Endothelial cell of umbilical vein (primary cell): Measurements from ENCODE around the gene KRT79. TPM values are rescaled to one million over a fixed set of nuclear protein-coding genes. Genes with fewer than 3 reads are reported as not detected.

Source experiments
- BruUV-seq: library from RNA; stranded (reverse); fragments of 400-500 nt; replicated peaks from 2 replicates; lab custom pipeline; 2021; lab: Mats Ljungman, UMichigan
- CTCF ChIA-PET: fragments of 300-600, 350-600 bp; sonication (Branson Sonifier 250); formaldehyde crosslinking; loops from one replicate; lab custom pipeline; 2021; ENCODE audit warnings: antibody characterized with exemption, inconsistent platforms; lab: Charles Lee
- POLR2A ChIA-PET: fragments of 300-600, 350-600 bp; sonication (Branson Sonifier 250); formaldehyde crosslinking; loops from one replicate; lab custom pipeline; 2021; ENCODE audit warnings: antibody characterized with exemption, inconsistent platforms; lab: Charles Lee
- DNase-seq: peaks from one replicate; pipeline ENCODE4 v3.0.0-alpha.2; 2011; ENCODE audit warnings: low read depth, low spot score
- FAIRE-seq: peaks from 2 replicates; lab custom pipeline; 2011; peaks lifted over from hg19 to GRCh38; lab: Jason Lieb, UNC
- H2AFZ ChIP-seq: 2 replicates; pipeline ENCODE4 v1.6.0; 2012; ENCODE audit warnings: low read depth, low read length, control low read depth, inconsistent platforms
- H3K27ac ChIP-seq: 2 replicates; pipeline ENCODE4 v1.5.1; 2011; ENCODE audit warnings: low read depth, mild to moderate bottlenecking, control low read depth, low read length, moderate library complexity; ENCODE audit not compliant: insufficient read depth
- H3K27me3 ChIP-seq, 2 experiments: 2 replicates each; pipeline versions ENCODE4 v1.6.0 to v1.6.1; 2011; ENCODE audit warnings: low read length in 2 of 2, mixed read lengths in 1 of 2; ENCODE audit not compliant: control insufficient read depth in 2 of 2, insufficient read depth in 2 of 2
- H3K36me3 ChIP-seq, 2 experiments: 2 replicates in 1 of 2; 3 replicates in 1 of 2; pipeline ENCODE4 v1.5.1; 2011; ENCODE audit warnings: low read length in 2 of 2, mild to moderate bottlenecking in 1 of 2, moderate library complexity in 1 of 2; ENCODE audit not compliant: control insufficient read depth in 2 of 2, insufficient read depth in 2 of 2; ENCODE audit errors: extremely low read depth in 1 of 2
- H3K4me1 ChIP-seq: 3 replicates; pipeline ENCODE4 v1.5.1; 2011; ENCODE audit warnings: mild to moderate bottlenecking, low read length; ENCODE audit not compliant: control insufficient read depth, insufficient read depth; ENCODE audit errors: extremely low read depth
- H3K4me2 ChIP-seq: 2 replicates; pipeline ENCODE4 v1.6.1; 2011; ENCODE audit warnings: low read length, control low read depth, mixed read lengths; ENCODE audit not compliant: insufficient read depth
- H3K4me3 ChIP-seq, 3 experiments: fragments of 200-600 bp in 1 of 3; sonication (generic), shearing (Covaris generic) in 1 of 3; replicated peaks in 1 of 3; 2 replicates each; pipeline ENCODE4 v1.5.1; 2011 to 2016; ENCODE audit warnings: control low read depth in 3 of 3, low read length in 3 of 3, mild to moderate bottlenecking in 2 of 3, inconsistent platforms in 1 of 3, low read depth in 1 of 3, moderate library complexity in 1 of 3; ENCODE audit not compliant: insufficient read depth in 1 of 3
- H3K79me2 ChIP-seq: 2 replicates; pipeline ENCODE4 v1.6.0; 2012; ENCODE audit warnings: low read length, inconsistent platforms; ENCODE audit not compliant: control insufficient read depth, insufficient read depth
- H3K9ac ChIP-seq: replicated peaks from 2 replicates; pipeline ENCODE3; 2011; ENCODE audit warnings: low read length, control low read depth; ENCODE audit not compliant: insufficient read depth; ENCODE audit errors: extremely low read depth
- H3K9me1 ChIP-seq: replicated peaks from 3 replicates; pipeline ENCODE4 v1.6.0; 2011; ENCODE audit warnings: mild to moderate bottlenecking, low read length; ENCODE audit not compliant: control insufficient read depth, insufficient read depth; ENCODE audit errors: extremely low read depth
- H3K9me3 ChIP-seq: replicated peaks from 2 replicates; pipeline ENCODE4 v1.5.1; 2012; ENCODE audit warnings: low read length, inconsistent platforms; ENCODE audit not compliant: control insufficient read depth, insufficient read depth
- H4K20me1 ChIP-seq: replicated peaks from 2 replicates; pipeline ENCODE3; 2011; ENCODE audit warnings: mild to moderate bottlenecking, low read length; ENCODE audit not compliant: control insufficient read depth, insufficient read depth; ENCODE audit errors: extremely low read depth
- CTCF ChIP-seq, 2 donors: IDR thresholded peaks; 1 replicate in 1 of 2; 2 replicates in 1 of 2; pipeline ENCODE4 v1.5.1; 2011; ENCODE audit warnings: low read length in 2 of 2, mild to moderate bottlenecking in 2 of 2, moderate library complexity in 2 of 2, control low read depth in 1 of 2, inconsistent platforms in 1 of 2, low read depth in 1 of 2; ENCODE audit not compliant: insufficient read depth in 1 of 2; ENCODE audit errors: extremely low read depth in 1 of 2
- EZH2 ChIP-seq: IDR thresholded peaks from 2 replicates; pipeline ENCODE4 v1.6.1; 2012; ENCODE audit warnings: borderline replicate concordance, low read depth, mild to moderate bottlenecking, moderate library complexity, low read length, inconsistent platforms; ENCODE audit not compliant: severe bottlenecking
- FOS ChIP-seq: IDR thresholded peaks from 2 replicates; pipeline ENCODE4 v1.6.1; 2011; ENCODE audit warnings: mild to moderate bottlenecking, low read length, moderate library complexity, borderline replicate concordance; ENCODE audit not compliant: insufficient read depth
- GATA2 ChIP-seq: IDR thresholded peaks from 2 replicates; pipeline ENCODE4 v1.7.0; 2011; ENCODE audit warnings: low read depth, mild to moderate bottlenecking, moderate library complexity, mixed read lengths, low read length; ENCODE audit not compliant: insufficient read length, insufficient read depth
- JUN ChIP-seq: IDR thresholded peaks from 2 replicates; pipeline ENCODE4 v1.6.1; 2011; ENCODE audit warnings: borderline replicate concordance, low read depth; ENCODE audit not compliant: insufficient read length, insufficient read depth
- MYC ChIP-seq: IDR thresholded peaks from one replicate; pipeline ENCODE4 v1.6.1; 2011; ENCODE audit warnings: mild to moderate bottlenecking, low read depth, low read length
- POLR2A ChIP-seq: IDR thresholded peaks from 2 replicates; pipeline ENCODE4 v1.6.1; 2012; ENCODE audit warnings: low read depth, mild to moderate bottlenecking, control low read depth, low read length
- POLR2AphosphoS5 ChIP-seq: IDR thresholded peaks from 2 replicates; pipeline ENCODE4 v1.6.1; 2012; ENCODE audit warnings: low read depth, mild to moderate bottlenecking, control low read depth, low read length, moderate library complexity; ENCODE audit not compliant: insufficient read depth
- dilution Hi-C: fragments of 300-500 bp; cut with MboI; formaldehyde crosslinking; loops from one replicate; pipeline ENCODE4 v1.15.0; 2019; ENCODE audit warnings: low sequenced_read_pairs; ENCODE audit not compliant: extremely low pct_ligation_motif_present
- intact Hi-C: fragments of 100-400 bp; cut with micrococcal nuclease; formaldehyde crosslinking; loops from one replicate; pipeline ENCODE4 v1.10.0; 2022
- polyA plus RNA-seq, 4 experiments: library from polyadenylated mRNA; depleted of rRNA in 3 of 4; stranded (reverse) in 3 of 4; unstranded in 1 of 4; fragments of >200 nt; gene quantifications; 2 replicates each; pipeline versions ENCODE4 v1.2.1 to v1.2.3, GENCODE V29; 2011 to 2012; ENCODE audit warnings: missing spikeins in 1 of 4
- total RNA-seq: library from RNA; stranded (reverse); gene quantifications from 2 replicates; pipeline ENCODE4 v1.2.3, GENCODE V29; 2021
- TF ChIP-seq, protein P1 (sequence below): IDR thresholded peaks from 2 replicates; pipeline ENCODE4 v1.6.1; 2011; ENCODE audit not compliant: insufficient read depth, insufficient read length

Gene KRT79
- total and polyA plus RNA-seq, 2 donors (not counting 3 experiments of a cell fraction or from before 2014, with no cell fraction given), result not detected

DNA sequence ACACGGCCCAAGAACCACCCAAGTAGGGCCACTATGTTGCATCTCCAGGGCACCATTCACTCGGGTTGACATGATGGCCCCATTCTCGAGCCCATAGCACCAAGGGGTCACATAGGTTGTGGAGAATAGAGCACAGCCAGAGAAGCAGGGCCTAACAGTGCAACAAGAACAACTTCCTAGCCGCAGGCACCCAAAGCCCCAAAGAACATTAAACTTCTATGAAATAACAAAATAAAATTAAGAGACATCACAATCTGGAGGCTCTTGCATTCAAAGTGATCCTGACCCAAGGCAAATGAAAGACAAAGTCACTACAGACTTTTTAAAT is 22.1 kb downstream of the KRT79 start:
- Histone ChIP-seq H3K27me3 (no peaks in the 10 kb centered on the region), H3K27ac (no peak overlapping the region), H2AFZ (no peak overlapping the region), H3K9me3 (no peaks in the 10 kb centered on the region), H3K4me2 (no peak overlapping the region), H3K9ac (no peak overlapping the region), H3K4me3 (no peak overlapping the region), H4K20me1 (no peaks in the 10 kb centered on the region), H3K9me1 (no peaks in the 10 kb centered on the region), H3K4me1 (no peaks in the 10 kb centered on the region), H3K79me2 (no peaks in the 10 kb centered on the region), H3K36me3 (no peaks in the 10 kb centered on the region)
- TF ChIP-seq EZH2 (no peak), FOS (no peak), MYC (no peak), GATA2 (no peak)
- TF ChIP-seq, protein P1, sequence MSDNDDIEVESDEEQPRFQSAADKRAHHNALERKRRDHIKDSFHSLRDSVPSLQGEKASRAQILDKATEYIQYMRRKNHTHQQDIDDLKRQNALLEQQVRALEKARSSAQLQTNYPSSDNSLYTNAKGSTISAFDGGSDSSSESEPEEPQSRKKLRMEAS, result no peak
- dilution Hi-C loops (no loop called here), intact Hi-C loops (no loop called here)
- BruUV-seq, result no TSS peak
- ChIA-PET POLR2A (no interaction called here), CTCF (no interaction called here)
- no peak for DNase-seq
- FAIRE-seq, result no peak

DNA sequence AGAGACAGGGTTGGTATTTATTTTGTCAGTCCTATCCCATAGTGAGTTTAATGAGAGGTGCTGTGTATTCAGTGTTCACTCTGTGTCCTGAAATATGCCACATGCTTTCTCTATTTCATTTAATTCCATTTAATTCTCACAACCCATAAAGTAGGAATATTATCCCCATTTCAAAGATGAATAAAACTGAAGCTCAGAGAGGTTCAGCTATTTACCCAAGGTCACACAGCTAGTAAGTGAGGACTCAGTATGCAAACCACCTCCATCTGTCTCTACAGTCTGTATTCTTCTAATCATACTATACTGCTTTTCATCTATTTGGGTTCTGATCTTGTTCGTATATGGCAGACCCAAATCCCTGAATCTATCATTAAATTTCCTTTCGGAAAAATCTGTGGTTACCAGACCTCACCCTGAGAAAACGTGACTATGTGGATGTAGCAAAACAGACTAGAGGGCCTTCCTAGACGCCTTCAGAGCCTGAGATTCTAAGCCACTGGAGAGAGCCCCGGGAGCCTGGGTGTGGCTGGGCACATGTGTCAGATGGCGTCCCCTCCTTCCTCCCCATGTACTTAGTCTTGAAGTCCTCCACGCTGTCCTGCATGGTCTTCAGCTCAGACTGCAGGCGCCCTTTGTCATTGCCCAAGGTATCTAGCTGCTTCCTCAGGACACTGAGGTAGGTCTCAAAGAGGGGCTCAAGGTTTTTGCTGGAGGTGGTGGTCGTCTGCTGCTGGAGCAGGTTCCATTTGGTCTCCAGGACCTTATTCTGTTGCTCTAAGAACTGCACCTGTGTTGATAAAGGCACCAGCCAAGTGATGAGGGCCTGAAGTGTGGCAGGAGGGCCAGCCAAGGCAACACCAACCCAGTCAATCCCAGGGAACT is 22.7 kb downstream of the KRT79 start:
- ChIA-PET POLR2A (no interaction called here), CTCF (interaction anchor here (0.6 kb wide), 1 partner anchor 23 kb away, joined by 3 read pairs; no protein-coding TSS in a partner anchor)
- no peaks in the 10 kb centered on the region for H3K36me3 ChIP-seq
- H3K79me2 ChIP-seq, result no peaks in the 10 kb centered on the region
- no peaks in the 10 kb centered on the region for H3K27me3 ChIP-seq
- DNase-seq (no peak), FAIRE-seq (no peak)
- H3K4me1 ChIP-seq, result no peaks in the 10 kb centered on the region
- no peak overlapping the region for H3K4me3 ChIP-seq
- H3K4me2 ChIP-seq, result no peak overlapping the region
- TF ChIP-seq POLR2AphosphoS5, result no peak
- TF ChIP-seq POLR2A, result no peak
- no peak for TF ChIP-seq CTCF (IDR thresholded peaks at IDR 0.05; ENCODE audit: extremely low read depth in 1 of 2, insufficient read depth in 1 of 2, low read depth in 1 of 2, low read length in 2 of 2)
- no peak for TF ChIP-seq FOS
- no peak for TF ChIP-seq GATA2
- TF ChIP-seq EZH2, result no peak
- TF ChIP-seq, protein P1, result no peak
- no peak for TF ChIP-seq MYC
- no peak for TF ChIP-seq JUN
- H3K9me3 ChIP-seq, result no peaks in the 10 kb centered on the region
- H2AFZ ChIP-seq, result no peak overlapping the region
- intact Hi-C loops (no loop called here), dilution Hi-C loops (no loop called here)
- no peaks in the 10 kb centered on the region for H3K9me1 ChIP-seq
- H4K20me1 ChIP-seq, result no peaks in the 10 kb centered on the region
- no peak overlapping the region for H3K27ac ChIP-seq
- no peak overlapping the region for H3K9ac ChIP-seq
- BruUV-seq, result no TSS peak
